GM21360 (cell line): ENCODE results near the gene S100A9.
"Not testable (repeated sequence)": the region's sequence is repeated elsewhere in the genome, so short reads cannot be mapped to it uniquely, and the experiment has no call there.

ENCODE experiments used
- ATAC-seq: cut with Tn5 transposase; IDR thresholded peaks from one replicate; pipeline ENCODE4 v1.9.1; 2021; ENCODE audit warnings: mild to moderate bottlenecking, moderate library complexity; ENCODE audit not compliant: unreplicated experiment

Gene S100A9

GRCh38 chr1:153344718-153345025 lies 13.0 kb upstream of the S100A9 start:
- ATAC-seq, result no peak

- no peak for ATAC-seq
Observed at GRCh38 chr1:153345187-153346076, 12.2 kb upstream of the S100A9 start.

GRCh38 chr1:153346077-153346723 lies 11.5 kb upstream of the S100A9 start:
- no peak for ATAC-seq

GRCh38 chr1:153347049-153347448 lies 10.6 kb upstream of the S100A9 start:
- ATAC-seq, result not testable (repeated sequence)

GRCh38 chr1:153347856-153348255 lies 9.8 kb upstream of the S100A9 start:
- no peak for ATAC-seq

- no peak for ATAC-seq
Observed at GRCh38 chr1:153348511-153349362, 8.9 kb upstream of the S100A9 start, which contains the start of gene PGLYRP4. TSS of gene PGLYRP4 (minus strand) at chr1:153348841. CDS start at chr1:153347932, 909 bp downstream.

GRCh38 chr1:153349363-153350320 lies 8.0 kb upstream of the S100A9 start:
- no peak for ATAC-seq

- ATAC-seq, result no peak
Observed at GRCh38 chr1:153350321-153350957, 7.2 kb upstream of the S100A9 start.

GRCh38 chr1:153352523-153352922 lies 5.1 kb upstream of the S100A9 start:
- no peak for ATAC-seq

- no peak for ATAC-seq
Observed at GRCh38 chr1:153353226-153353947, 4.3 kb upstream of the S100A9 start.

- no peak for ATAC-seq
Observed at GRCh38 chr1:153354515-153355193, 3.0 kb upstream of the S100A9 start.

- no peak for ATAC-seq
Observed at GRCh38 chr1:153355445-153356071, 2.1 kb upstream of the S100A9 start.

- no peak for ATAC-seq
Observed at GRCh38 chr1:153356392-153357075, 1.1 kb upstream of the S100A9 start.

GRCh38 chr1:153357076-153357852 lies 390 bp upstream of the S100A9 start:
- ATAC-seq, result no peak

- ATAC-seq, result no peak
Observed at GRCh38 chr1:153358691-153358975, 979 bp downstream of the S100A9 start.

GRCh38 chr1:153359241-153359640 lies 1.6 kb downstream of the S100A9 start:
- ATAC-seq, result no peak

- ATAC-seq, result no peak
Observed at GRCh38 chr1:153360190-153360589, 2.5 kb downstream of the S100A9 start.
